Erythroblast (primary cell): ENCODE results near the gene GHR.
A peak's percentile ranks its signal among the peaks of the same experiment; 100 is the strongest.

ENCODE experiments used
- DNase-seq, 2 experiments: peaks; one replicate each; lab custom pipeline; 2025; lab: John Stamatoyannopoulos, UW
- GATA1 ChIP-seq: IDR thresholded peaks from 2 replicates; pipeline ENCODE4 v1.6.1; 2011; ENCODE audit warnings: low read depth, mild to moderate bottlenecking, control low read depth, low read length, moderate library complexity
- POLR2A ChIP-seq: IDR thresholded peaks from 2 replicates; pipeline ENCODE4 v1.6.1; 2011; ENCODE audit warnings: mild to moderate bottlenecking, low read length

GHR gene

GRCh38 chr5:42423285-42424165, at the start of gene GHR:
Gene GHR, plus strand, starts transcription at chr5:42423439. Its CDS starts 142,436 bp downstream, at chr5:42565875.
- TF ChIP-seq POLR2A (no peak), GATA1 (no peak)
- peak; percentile 19 to 29 for DNase-seq

- TF ChIP-seq GATA1 (no peak), POLR2A (no peak)
- no peak for DNase-seq
Measured at GRCh38 chr5:42374679-42375273, 48.5 kb upstream of the GHR start.

GRCh38 chr5:42377496-42377895, 45.7 kb upstream of the GHR start:
- TF ChIP-seq POLR2A (no peak), GATA1 (no peak)
- no peak for DNase-seq

- no peak for DNase-seq
- no peak for TF ChIP-seq POLR2A
- TF ChIP-seq GATA1: no peak
Measured at GRCh38 chr5:42381973-42382372, 41.3 kb upstream of the GHR start.

- no peak for DNase-seq
- TF ChIP-seq POLR2A: no peak
- no peak for TF ChIP-seq GATA1
Measured at GRCh38 chr5:42387563-42387962, 35.7 kb upstream of the GHR start.

GRCh38 chr5:42390115-42390514, 33.1 kb upstream of the GHR start:
- no peak for DNase-seq

GRCh38 chr5:42392917-42393316, 30.3 kb upstream of the GHR start:
- DNase-seq: no peak
- TF ChIP-seq GATA1: no peak
- no peak for TF ChIP-seq POLR2A

More at GRCh38 chr5:42390115-42390514, 33.1 kb upstream of the GHR start:
- TF ChIP-seq POLR2A: no peak
- no peak for TF ChIP-seq GATA1

- no peak for TF ChIP-seq GATA1
- TF ChIP-seq POLR2A: no peak
- no peak for DNase-seq
Measured at GRCh38 chr5:42396111-42396510, 27.1 kb upstream of the GHR start.

- DNase-seq: no peak
- TF ChIP-seq POLR2A (no peak), GATA1 (no peak)
Measured at GRCh38 chr5:42397267-42397666, 26.0 kb upstream of the GHR start.

- TF ChIP-seq POLR2A (no peak), GATA1 (no peak)
Measured at GRCh38 chr5:42399702-42400101, 23.5 kb upstream of the GHR start.

GRCh38 chr5:42400474-42400873, 22.8 kb upstream of the GHR start:
- no peak for DNase-seq

More at GRCh38 chr5:42399702-42400101, 23.5 kb upstream of the GHR start:
- DNase-seq: no peak

GRCh38 chr5:42403236-42403635, 20.0 kb upstream of the GHR start:
- no peak for TF ChIP-seq GATA1
- TF ChIP-seq POLR2A: no peak
- DNase-seq: no peak

More at GRCh38 chr5:42400474-42400873, 22.8 kb upstream of the GHR start:
- no peak for TF ChIP-seq POLR2A
- no peak for TF ChIP-seq GATA1

- TF ChIP-seq POLR2A: no peak
- TF ChIP-seq GATA1: no peak
Measured at GRCh38 chr5:42404366-42404765, 18.9 kb upstream of the GHR start.

GRCh38 chr5:42419294-42419693, 3.9 kb upstream of the GHR start:
- DNase-seq: no peak
- TF ChIP-seq GATA1 (no peak), POLR2A (no peak)

More at GRCh38 chr5:42404366-42404765, 18.9 kb upstream of the GHR start:
- no peak for DNase-seq

- no peak for TF ChIP-seq GATA1
- no peak for DNase-seq
Measured at GRCh38 chr5:42422656-42423280, 471 bp upstream of the GHR start.

GRCh38 chr5:42426016-42426415, 2.8 kb downstream of the GHR start:
- DNase-seq: no peak
- no peak for TF ChIP-seq POLR2A
- no peak for TF ChIP-seq GATA1
